Measurements from ENCODE around the gene C1GALT1C1. TPM values are rescaled to one million over a fixed set of nuclear protein-coding genes. Genes with fewer than 3 reads are reported as not detected.
"Not testable (repeated sequence)": the region's sequence is repeated elsewhere in the genome, so short reads cannot be mapped to it uniquely, and the experiment has no call there.

C1GALT1C1 gene
- total RNA-seq (2014; rRNA removed; shearing (Covaris generic)) = 138 and 179 TPM in 2 replicates

DNA sequence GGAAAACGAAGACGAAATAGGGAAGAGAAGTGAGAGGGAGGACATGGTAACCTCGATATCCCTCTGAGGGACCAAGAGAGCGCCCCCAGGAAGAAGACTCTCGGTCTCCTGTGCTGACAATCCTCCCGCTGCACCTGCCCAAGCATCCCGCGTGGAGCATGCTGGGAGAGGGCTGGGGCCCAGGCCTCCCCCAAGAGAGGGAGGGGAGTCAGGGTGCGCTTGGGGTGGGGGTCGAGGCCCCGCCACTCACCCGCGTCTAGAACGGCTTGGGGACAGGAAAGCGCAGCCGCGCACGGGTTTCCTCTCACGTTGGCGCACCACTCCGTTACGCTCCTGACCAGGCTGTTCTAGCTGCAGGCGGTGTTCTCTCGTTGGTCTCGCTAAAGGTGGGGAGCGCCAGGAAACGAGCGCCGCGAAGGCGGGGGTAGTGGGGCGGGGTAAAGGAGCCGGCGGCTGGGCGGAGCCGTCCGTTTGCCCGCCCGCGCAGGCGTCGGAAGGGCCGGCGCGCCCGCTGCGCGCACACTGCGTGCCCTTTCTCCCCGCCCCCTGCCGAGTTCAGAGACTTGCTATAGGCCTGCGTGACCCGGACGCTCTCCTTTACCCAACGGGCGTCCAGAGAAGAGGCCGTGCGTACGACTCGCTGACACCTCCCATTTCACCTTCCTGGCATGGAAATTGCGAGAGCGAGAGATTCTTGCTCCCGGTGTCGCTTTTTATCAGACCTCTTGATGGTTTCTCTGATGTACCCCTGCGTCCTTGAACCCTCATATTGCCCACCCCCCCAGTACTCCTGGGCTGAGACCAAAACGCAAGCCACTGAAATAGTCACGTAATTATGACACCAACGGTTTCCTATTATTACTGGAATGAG is at the start of gene C1GALT1C1:
Gene C1GALT1C1, minus strand, starts transcription at position 388 of the 871 bp plus-strand sequence. CDS start 2,888 bp downstream, outside the sequence.
- DNase-seq (ENCODE audit: low read depth) = peak; percentile 98

GRCh38 chrX:120677004-120677652 is 47.3 kb upstream of the C1GALT1C1 start:
- no peak for DNase-seq (ENCODE audit: low read depth)

DNA sequence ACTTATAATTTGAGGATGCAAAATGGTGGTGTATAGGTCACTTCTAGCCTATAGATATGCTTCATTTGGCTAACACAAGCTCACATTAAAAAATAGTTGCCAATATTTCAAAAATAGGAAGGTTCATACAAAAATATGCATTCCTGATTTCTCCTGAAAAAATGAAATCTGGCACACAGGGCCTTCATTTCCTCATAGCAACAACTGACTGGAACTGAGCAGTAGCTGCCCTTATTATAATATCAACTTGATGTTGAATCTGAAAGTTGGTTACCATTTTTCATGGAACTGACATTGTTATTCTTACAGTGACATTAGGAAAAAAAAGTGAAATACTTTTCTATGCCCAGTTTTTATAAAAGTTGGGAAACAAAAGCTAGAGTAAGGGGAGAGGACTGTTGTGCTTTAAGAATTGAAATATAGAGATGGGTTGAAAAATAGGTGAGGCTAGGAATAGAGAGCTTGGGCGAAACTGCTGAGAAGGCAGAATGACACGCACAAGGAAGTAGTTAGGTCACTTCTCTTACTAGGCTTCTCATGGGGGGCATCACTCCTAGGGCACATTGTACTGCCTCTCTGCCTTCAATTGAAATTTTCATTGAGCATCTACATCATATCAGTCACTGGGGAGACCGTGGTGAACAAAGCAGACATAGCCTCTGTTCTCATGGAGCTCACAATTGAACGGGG is 43.1 kb upstream of the C1GALT1C1 start:
- DNase-seq (ENCODE audit: low read depth) = no peak

- peak; percentile 95 for DNase-seq (ENCODE audit: low read depth)
Observed at GRCh38 chrX:120672389-120672788, 42.5 kb upstream of the C1GALT1C1 start.

DNA sequence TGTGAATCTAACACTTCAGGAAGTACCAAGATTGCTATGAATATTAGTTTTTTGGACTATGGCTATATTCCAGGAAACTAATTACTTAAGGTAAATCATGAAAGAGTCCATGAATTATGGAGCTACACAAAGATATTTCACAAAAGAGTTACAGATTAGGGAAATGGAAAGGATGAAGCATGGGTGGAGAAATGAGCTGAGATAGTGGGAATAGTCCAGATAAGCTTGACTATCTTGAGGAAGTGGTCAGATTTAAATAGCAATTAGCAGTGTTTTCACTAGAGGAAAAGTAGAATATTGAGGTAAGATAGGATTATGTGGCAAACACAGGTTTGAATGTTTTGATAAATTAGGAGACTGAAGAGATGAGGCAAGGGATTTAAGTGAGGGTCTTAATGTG is 42.1 kb upstream of the C1GALT1C1 start:
- peak; percentile 30 for DNase-seq (ENCODE audit: low read depth)

- DNase-seq (ENCODE audit: low read depth) = no peak
Observed at GRCh38 chrX:120668357-120668756, 38.5 kb upstream of the C1GALT1C1 start.

GRCh38 chrX:120664535-120664934 is 34.7 kb upstream of the C1GALT1C1 start:
- not testable (repeated sequence) for DNase-seq (ENCODE audit: low read depth)

- DNase-seq (ENCODE audit: low read depth) = peak; percentile 62
Observed at GRCh38 chrX:120664081-120664480, 34.2 kb upstream of the C1GALT1C1 start.

- no peak for DNase-seq (ENCODE audit: low read depth)
Observed at GRCh38 chrX:120662662-120663061, 32.8 kb upstream of the C1GALT1C1 start.

DNA sequence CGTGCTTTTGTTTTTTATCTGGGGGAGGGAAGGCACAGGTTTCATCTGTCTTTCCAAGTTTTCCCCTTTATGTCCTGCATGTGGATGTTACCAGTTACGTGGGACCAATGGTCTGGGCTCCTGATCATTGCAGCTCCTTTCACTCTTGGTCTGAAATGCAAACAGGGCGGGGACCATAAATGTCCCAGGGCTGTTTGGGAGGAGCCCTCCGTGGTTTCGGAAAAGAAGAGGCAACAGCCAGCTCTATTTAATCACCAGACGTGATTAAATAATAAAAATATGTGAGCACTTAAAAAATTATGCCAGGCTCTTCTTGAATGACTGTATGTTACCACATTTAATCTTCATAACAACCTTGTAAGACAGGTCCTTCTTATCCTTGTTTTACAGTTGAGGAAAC is 30.8 kb upstream of the C1GALT1C1 start:
- DNase-seq (ENCODE audit: low read depth) = no peak

- DNase-seq (ENCODE audit: low read depth) = no peak
Observed at GRCh38 chrX:120653000-120653399, 23.1 kb upstream of the C1GALT1C1 start.

DNA sequence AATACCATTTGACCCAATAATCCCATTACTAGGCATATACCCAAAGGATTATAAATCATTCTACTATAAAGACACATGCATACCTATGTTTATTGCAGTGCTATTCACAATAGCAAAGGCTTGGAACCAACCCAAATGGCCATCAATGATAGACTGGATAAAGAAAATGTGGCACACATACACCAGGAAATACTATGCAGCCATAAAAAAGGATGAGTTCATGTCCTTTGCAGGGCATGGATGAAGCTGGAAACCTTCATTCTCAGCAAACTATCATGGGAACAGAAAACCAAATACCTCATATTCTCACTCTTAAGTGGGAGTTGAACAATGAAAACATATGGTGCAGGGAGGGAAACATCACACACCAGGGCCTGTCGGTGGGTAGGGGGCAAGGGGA is 22.4 kb upstream of the C1GALT1C1 start:
- DNase-seq (ENCODE audit: low read depth) = not testable (repeated sequence)

- DNase-seq (ENCODE audit: low read depth) = peak; percentile 53
Observed at GRCh38 chrX:120647127-120647526, 17.3 kb upstream of the C1GALT1C1 start.

DNA sequence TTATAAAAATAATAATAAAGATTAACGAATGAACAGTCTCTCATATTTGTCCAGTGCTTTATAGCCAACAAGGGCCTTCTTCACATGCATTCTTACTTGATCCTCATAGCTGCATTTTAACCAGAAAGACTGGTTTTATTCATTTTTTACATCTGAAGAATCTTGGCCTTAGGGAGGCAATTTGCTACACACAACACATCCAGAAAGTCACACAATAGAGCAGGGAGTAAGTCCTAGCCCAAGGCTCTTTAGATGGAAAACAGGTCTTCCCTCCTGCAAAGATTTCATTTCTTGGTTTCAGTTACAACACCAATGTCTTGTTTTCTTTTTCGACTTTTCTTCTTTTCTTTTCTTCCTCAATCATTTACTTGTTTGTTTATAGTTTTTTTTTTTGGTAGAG is 13.0 kb upstream of the C1GALT1C1 start:
- DNase-seq (ENCODE audit: low read depth) = no peak

- no peak for DNase-seq (ENCODE audit: low read depth)
Observed at GRCh38 chrX:120638619-120639018, 8.8 kb upstream of the C1GALT1C1 start.

DNA sequence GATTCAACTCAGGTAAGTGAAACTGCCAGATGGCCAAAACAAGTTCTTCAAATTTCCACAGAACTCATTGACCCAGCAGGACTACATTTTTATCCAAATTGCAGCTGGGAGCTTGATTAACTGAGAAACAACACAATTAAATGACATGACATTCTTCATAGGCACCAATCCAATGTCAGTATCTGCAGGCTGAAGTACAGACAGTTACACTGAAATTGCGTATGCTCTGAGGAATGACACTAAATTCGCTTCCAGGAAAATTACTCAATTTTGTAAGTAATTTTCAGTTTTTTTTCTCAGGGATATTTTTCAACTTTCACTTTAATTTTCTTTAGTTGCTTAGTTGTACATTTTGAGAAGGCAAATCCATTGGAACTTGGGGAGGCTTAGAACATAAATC is 4.5 kb downstream of the C1GALT1C1 start:
- DNase-seq (ENCODE audit: low read depth) = no peak

- no peak for DNase-seq (ENCODE audit: low read depth)
Observed at GRCh38 chrX:120617996-120618630, 11.7 kb downstream of the C1GALT1C1 start.

DNA sequence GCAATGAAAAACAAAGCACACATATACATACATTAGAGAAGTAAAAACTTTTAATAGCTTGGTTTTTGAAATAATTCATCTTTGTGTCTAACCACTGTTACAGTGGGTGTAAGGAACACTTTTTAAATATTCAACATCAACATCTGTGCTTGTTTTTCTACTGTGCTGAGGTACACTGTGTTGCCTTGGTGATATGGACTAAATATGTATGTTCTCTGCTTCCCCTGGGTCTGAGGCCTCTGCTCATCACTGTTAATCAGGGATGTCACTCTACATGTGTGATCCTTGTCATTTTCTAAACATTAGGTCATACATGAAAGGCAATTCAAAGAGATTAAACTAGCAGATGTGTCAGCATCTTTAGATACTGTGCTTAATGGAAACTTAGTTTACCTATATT is 15.0 kb downstream of the C1GALT1C1 start:
- DNase-seq (ENCODE audit: low read depth) = no peak

DNA sequence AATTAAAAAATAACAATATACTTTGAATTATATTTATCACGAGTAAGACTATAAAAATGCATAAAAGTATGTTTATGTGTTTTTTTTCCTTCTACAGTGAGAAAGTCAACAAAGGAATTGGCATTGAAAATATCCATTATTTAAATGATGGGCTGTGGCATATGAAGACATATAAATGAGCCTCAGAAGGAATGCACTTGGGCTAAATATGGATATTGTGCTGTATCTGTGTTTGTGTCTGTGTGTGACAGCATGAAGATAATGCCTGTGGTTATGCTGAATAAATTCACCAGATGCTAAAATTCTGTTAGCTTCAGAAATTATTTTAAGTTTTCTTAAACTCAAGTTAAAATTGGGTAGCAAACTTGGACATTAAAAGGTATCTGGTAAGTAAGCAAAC is 17.8 kb downstream of the C1GALT1C1 start:
- no peak for DNase-seq (ENCODE audit: low read depth)

- peak; percentile 66 for DNase-seq (ENCODE audit: low read depth)
Observed at GRCh38 chrX:120604361-120604782, 25.5 kb downstream of the C1GALT1C1 start.

GRCh38 chrX:120603707-120604360 is 26.0 kb downstream of the C1GALT1C1 start, which contains the start of gene MCTS1:
TSS of gene MCTS1 (plus strand) at chrX:120604101. CDS start at chrX:120604237, 136 bp downstream.
- DNase-seq (ENCODE audit: low read depth) = peak; percentile 99
